CD4-positive, alpha-beta T cell treated with Interleukin-1 beta for 1 hour (primary cell): ENCODE results near the gene RHOA.
A peak's percentile ranks its signal among the peaks of the same experiment; 100 is the strongest.
"Not testable (repeated sequence)": the region's sequence is repeated elsewhere in the genome, so short reads cannot be mapped to it uniquely, and the experiment has no call there.

Experiments used
- DNase-seq, 2 donors: peaks; one replicate each; pipeline ENCODE4 v3.0.0-alpha.2; 2020 to 2022

RHOA gene

DNA sequence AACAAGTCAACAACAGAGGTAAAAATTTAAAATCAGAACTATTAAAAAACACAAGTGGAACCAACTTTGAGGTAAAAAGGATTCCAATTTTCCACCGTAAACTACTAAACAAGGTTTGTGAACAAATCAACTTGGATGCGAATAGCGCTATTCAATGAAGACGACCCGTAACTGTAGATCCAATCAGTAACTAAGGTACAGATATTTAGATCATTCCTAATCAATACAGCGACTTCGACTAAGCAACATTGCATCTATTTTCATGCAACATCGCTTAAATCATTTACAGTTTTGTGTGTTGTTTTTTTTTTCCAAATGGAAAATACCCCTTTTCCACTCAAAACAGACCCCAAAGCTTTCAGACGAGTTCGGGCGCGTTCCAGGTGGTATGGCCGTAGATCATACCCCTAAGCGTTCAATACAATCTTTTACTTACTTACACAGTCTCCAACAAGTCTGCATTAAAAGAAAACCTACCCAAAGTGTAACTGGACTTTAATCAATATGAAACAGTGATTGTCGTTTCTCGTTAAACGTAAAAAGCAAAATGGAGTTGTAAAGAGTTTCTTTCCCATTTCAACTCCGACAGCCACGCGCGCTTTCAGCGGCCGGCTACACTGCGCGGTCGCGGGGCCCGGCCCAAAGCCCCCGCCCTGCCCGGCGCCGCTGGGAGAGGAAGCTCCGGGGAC lies 786 bp downstream of the RHOA start:
- DNase-seq = no peak

DNA sequence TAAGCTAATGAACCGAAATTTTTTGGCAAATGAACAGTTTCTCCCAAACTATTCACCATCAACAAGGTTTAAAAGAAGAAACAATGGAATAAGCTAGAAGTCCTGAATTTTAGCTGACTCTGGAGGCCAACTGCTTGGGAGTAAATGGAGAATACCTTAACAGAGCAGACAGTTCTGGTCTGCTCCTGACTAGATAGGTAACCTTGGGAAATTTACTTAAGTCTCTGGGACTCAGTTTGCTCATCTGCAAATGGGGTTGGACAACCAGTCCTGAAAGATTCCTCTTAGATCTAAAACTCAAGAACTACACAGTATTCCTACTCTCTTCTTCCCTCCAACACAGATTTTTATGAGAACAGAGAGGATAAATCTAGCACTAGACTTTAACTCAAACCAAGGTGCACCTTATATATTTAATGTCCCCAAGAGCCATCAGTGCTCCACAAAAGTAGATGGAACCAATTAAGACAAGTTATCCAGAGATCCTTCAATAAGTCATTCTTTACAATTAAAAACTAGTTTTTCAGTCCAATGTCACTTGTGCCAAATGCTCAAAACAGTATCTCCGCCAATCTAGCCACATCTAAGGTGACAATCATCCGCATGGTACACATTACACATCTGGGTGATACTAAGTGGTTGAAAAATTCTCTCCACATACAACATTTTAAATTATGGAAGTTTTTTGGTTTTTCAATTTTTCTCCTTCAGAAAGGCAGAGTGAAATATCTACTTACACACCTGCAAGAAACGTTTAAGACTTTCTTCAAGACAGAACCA lies 1.5 kb downstream of the RHOA start:
- peak in 1 of 2 donors; percentile 42 for DNase-seq

DNA sequence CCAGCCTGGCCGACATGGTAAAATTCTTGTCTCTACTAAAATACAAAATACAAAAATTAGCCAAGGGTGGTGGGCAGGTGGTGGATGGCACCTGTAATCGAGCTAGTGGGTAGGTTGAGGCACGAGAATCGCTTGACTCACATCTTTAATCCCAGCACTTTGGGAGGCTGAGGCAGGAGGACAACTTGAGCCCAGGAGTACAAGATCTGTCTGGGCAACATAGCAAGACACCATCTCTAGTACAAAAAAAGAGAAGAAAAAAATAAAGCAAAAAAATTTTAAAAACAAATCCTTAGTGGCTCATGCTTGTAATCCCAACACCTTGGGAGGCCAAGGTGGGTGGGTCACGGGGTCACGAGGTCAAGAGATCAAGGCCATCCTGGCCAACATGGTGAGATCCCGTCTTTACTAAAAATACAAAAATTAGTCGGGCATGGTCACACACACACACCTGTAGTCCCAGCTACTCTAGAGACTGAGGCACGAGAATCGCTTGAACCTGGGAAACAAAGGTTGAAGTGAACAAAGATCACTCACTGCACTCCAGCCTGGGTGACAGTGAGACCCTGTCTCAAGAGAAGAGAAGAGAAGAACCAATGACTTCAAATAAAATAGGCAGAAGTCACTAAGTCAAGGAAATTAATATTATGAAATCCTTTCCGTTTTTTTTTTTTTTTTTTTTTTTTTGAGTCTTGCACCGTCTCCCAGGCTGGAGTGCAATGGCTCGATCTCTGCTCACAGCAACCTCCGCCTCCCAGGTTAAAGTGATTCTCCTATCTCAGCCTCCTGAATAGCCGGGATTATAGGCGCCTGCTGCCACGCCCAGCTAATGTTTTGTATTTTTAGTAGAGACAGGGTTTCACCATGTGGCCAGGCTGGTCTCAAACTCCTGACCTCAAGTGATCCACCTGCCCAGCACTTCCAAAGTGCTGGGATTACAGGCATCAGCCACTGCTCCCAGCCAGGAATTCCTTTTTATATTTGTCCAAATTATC lies 4.9 kb downstream of the RHOA start:
- DNase-seq = no peak

DNA sequence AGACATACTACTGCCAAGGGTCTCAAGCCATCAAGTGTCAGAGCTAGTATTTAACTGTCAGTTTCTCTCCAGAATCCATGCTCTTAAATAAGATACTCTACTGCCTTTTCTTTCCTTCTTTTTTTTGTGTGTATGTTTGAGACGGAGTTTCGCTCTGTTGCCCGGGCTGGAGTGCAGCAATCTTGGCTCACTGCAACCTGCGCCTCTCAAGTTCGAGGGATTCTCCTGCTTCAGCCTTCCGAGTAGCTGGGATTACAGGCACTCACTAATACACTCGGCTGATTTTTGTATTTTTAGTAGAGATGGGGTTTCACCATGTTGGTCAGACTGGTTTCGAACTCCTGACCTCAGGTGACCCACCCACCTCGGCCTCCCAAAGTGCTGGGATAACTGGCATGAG lies 6.2 kb downstream of the RHOA start:
- not testable (repeated sequence) for DNase-seq

DNA sequence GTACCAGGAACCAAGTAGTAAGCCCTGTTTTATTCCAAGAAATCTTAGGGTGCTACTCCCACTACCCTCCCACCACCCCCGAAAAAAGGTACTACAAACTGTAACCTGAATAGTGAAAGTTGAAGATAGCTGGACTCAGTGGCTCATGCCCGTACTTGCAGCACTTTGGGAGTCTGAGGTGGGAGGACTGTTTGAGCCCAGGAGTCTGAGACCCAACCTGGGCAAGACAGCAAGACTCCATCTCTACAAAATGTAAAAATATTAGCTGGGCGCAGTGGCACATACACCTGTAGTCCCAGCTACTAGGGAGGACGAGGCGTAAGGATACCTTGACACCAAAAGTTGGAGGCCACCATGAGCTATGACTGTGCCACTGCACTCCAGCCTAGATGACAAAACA lies 7.9 kb downstream of the RHOA start:
- no peak for DNase-seq

DNA sequence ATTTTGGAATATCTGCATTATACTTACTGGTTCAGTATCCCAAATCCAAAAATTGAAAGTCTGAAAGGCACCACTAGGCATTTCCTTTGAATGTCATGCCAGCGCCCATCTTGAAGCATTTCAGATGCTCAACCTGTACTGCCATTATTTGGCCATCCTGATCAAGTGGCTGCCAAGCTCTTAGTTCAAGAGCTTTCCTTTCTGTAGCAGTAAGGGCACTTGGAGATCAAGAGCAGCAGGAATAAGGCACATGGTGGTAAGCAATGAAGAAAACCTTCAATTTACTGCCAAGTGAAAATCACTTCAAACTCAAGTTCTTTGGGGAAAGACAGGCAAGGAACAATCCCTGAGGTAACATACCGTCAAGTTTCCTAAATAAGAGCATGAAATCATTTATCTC lies 10.0 kb downstream of the RHOA start:
- no peak for DNase-seq

DNA sequence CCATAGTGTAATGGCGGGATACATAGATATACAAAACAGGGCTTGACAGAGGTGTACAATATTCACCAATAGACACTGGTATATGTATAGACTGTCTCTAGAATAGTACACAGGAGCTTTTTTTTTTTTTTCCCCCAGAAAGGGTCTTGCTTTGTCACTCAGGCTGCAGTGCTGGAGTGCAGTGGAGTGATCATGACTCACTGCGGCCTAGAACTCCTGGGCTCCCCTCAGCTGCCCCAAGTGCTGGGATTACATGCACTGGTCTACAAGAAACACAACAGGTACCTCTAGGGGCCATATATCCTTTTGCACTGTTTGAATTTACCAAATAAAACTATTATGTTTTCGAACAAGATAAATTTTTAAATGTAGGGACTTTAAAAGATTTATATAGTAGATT lies 12.3 kb downstream of the RHOA start:
- DNase-seq = no peak

DNA sequence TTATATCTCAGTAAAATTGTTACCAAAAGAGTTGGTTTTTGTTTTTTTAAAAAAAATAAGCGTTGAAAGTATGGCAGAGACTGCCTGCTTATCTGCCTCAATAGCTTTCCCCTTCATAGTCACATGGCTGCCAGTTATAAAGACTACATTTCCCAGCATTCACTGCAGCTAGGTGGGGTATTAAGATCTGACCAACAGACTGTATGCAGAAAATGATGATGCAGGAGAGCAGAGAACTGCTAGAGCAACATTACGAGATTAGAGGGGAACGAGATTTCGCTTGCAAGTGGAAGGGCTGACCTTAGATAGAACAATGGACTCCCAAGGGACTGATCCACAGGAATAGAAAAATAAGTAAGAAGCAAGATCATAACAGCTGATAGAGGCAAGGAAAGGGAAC lies 14.3 kb downstream of the RHOA start:
- DNase-seq = peak in 1 of 2 donors; percentile 32

DNA sequence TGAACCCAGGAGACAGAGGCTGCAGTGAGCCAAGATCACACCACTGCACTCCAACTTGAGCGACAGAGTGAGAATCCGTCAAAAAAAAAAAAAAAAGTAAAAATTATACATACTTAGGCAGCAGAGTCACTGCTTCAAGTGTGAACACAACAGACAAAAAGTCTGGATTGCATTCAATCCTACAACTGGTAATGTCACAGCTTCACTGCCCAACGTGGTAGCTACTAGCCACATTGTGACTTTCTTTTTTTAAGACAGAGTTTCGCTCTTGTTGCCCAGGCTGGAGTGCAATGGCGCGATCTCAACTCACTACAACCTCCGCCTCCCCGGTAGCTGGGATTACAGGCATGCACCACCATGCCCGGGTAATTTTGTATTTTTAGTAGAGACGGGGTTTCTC lies 20.5 kb downstream of the RHOA start:
- not testable (repeated sequence) for DNase-seq

DNA sequence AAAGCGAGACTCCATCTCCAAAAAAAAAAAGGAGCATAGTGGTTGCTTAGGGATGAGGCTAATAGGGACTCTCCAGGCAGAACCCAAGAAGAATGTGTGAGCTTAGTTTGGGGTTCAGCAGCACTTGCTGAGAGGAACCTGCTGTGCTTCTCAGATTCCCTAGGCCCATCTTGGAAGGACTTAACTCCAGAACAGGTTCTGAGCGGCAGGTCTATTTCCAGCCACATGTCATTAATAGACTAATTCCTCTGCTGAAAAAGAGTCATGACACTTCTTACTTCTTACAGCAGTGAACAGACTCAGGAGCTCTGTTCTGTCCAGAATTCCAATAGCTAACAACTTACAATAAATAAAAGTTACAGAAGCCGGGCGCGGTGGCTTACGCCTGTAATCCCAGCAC lies 22.5 kb downstream of the RHOA start:
- no peak for DNase-seq

DNA sequence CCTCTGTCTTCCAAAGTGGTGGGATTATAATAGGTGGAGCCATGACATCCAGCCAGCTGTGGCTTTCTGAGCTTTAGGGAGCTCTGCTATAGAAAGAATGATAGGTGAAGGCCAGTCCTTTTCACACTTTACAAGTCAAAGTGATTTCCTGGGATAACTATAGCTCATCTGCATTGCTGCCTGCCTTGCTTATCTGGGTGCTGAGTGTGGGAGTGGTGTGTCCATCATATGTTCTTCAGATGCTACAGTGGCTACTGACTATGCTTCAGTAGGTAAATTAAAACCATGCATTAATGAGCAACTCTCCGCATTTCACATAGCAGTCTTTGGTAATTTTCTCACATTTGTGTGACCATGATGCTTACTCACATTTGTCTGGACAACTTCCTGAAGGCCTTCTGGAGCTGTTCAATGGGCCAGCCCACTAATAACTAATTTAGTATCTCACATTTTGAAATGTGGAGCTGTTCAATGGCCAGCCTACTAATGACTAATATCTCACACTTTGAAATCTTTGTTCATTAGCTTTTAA lies 23.4 kb downstream of the RHOA start:
- no peak for DNase-seq

DNA sequence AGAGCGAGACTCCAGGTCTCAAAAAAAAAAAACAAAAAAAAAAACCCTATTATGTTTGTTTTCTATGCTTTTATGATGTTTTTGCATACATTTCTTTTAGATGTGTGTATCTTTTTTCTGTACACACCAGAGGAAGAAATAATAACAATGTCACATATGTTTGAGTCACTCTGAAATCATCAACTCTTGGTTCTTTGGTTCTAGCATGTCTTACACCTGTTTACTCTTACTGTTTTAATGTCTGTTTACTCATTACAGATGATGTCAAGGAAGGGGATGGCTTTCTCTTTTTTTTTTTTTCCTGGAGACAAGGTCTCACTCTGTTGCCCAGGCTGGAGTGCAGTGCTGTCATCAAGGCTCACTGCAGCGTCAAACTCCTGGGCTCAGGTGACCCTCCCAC lies 24.1 kb downstream of the RHOA start:
- DNase-seq = no peak

DNA sequence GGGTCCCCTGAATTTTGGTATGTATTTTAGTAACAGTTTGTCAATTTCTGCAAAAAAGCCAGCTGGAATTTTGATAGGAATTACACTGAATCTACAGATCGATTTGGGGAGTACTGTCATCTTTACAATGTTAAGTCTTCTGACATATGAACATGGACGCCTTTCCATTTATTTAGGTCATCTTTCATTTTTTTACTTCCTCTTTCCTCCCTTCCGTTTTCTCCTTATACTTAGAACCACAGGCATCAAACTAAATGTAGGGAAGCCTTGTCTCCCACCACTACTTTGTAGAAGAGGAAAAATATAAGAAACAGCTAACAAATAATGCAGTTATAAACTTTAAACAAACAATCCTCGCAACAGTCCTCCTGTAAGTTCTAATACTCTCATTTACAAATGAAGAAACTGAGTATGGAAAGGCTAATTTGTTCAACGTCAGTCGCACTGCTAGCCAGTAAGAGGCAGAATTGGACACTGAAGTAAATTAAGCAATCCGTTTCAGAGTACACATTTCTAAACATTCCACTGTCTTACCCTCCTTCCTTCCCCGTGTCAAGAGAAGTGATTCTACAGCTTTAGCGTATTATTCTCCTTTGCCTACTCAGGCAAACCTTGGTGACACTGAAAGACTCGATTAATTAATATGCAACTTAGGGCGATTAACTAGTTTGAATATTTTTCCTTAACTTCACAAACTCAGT lies 25.6 kb downstream of the RHOA start:
- DNase-seq = no peak

DNA sequence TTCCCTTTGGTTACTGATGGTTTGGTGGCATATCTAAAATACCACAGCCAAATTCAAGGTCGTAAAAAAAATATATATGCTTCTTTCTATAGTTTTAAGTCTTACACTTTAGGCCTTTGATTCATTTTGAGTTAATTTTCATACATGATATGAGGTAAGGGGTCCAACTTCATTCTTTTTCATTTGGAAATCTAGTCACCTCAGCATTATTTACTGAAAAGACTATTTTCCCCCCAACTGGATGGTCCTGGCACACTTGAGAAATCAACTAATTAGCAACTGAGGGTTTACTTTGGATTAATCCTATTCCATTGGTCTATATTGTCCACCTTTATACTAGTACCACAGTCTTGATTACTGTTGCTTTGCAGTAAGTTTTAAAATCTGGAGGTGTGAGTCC lies 26.2 kb downstream of the RHOA start:
- no peak for DNase-seq

DNA sequence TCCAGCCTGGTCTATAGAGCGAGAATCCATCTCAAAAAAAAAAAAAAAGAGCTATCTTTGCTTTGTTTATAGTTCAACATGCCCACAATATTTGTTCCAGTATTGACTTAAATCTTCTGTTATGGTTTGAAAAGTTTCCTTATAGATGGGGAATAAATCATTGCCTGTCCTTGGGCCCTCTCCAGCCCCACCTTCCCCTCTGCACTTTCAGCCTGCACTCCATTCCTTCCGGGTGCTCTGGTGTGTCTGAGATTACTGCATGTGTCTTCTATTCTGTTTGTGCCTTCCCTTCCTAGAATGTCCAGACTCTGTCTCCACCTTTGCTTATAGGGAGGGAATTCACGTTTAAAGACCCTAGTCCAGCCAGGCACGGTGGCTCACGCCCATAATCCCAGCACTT lies 28.4 kb downstream of the RHOA start:
- DNase-seq = no peak

DNA sequence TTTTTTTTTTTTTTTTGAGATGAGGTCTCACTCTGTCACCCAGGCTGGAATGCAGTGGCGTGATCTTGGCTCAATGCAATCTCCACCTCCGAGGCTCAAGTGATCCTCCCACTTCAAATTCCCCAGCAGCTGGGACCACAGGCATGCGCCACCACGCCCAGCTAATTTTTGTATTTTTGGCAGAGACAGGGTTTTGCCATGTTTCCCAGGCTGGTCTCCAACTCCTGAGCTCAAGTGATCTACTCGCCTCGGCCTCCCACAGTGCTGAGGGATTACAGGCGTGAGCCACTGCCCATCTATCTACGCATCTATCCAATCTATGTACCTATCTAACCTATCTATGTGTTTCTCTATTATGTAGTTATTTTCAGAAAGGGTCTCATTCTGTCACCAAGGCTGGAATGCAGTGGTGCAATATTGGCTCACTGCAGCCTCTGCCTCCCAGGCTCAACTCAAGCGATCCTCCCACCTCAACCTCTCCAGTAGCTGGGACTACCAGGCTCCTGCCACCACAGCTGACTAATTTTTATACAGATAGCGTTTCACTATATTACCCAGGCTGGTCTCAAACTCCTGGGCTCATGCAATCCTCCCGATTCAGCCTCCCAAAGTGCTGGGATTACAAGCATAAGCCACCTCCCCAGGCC lies 33.4 kb downstream of the RHOA start:
- no peak for DNase-seq

DNA sequence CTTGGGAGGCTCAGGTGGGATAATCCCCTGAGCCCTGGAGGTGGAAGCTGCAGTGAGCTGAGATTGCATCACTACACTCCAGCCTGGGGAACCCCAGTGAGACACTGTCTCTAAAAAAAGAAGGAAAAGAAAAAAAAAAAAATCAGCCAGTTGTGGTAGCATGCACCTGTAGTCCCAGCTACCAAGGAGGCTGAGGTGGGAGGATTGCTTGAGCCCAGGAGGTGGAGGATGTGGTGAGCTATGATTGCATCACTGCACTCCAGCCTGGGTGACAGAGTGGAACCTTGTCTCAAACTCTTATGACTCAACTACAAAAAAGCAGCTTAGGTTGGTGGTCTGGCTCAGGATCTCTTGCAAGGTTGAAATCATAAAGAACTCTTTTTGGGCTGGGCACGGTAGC lies 34.3 kb downstream of the RHOA start:
- peak; percentile 26 to 53 for DNase-seq

DNA sequence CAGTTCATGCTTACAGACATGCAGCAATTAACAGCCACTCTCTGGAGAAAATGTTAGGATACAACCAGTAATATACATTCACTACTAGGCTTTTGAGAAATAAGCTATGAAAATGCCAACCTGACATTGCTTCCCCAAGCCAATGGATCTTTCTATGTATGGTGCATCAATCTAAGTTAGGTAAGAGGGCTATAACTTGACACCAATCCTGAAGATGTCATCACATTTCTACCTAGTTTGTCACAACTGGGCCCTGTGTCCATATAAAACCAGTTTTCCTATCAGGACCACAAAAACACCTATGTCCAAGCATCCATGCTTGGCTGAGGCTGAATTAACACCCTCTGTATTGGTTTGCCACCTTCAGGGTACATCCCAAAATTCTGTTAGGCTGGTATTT lies 39.8 kb downstream of the RHOA start:
- DNase-seq = no peak

DNA sequence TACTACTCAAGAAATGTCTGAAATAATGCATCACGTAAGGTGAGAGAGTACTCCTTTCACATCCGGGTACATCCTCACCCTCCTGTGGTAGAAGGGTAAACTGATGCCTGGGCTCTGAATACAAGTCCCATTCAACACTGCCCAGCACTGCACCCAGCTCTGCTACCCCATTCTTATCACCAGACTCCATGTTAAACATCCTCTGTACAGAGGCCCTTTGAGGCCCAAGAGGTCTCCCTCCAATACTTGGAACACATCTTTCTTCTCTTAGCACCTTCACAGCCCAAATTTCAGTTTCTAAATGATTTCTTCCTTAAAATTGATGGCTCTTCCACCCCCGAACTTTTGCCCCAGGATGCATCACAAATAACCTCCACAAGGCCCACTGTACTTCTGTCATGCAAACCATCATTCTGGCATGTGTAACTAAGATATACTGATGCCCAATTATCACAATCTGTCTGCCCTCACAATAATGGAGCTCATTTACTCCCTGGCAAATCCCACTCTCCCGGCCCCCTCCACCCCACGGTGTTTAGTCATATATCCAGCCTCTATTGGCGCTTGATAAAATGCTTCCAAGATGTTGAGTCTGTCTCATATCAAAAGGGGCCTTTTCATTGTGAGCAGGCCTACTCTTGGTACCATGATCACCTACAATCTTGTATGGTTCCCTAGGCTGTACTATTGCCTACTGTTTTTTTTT lies 41.0 kb downstream of the RHOA start:
- DNase-seq = no peak

DNA sequence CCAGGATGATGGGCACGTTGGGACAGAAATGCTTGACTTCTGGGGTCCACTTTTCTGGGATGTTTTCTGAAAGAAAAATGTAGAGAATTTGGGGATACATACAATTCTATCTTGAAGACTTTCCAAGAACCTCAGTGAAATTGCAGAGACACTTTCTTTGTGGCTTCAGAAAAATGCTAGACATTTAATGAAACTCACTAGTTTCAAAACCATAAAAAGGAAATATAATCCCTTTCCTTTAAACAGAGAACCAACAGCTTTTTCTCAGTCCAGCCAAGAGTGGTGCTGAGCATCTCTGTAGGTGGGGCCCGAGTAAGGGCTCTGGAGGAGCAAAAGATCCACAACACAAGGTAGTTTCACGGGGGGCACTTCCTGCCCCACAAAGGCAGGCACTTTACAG lies 49.2 kb downstream of the RHOA start:
- DNase-seq = no peak

DNA sequence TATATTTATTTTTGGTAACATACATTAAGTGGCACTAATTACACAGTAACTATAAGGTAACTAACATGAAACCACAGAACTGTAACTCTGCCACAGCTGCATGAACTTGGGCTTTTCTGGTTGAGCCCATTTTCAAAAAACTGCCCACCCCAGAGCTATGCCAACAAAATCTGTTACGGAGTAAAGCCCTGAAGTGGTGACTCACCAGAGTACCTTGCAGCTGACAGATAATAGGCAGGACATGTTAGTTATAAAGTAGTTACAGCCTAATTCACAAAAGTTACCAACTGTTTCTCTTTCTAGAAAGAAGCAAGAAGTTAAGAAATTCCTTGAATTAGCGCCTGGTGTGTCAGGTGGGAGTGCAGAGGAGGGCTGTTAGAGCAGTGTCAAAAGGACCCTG lies 52.2 kb downstream of the RHOA start:
- no peak for DNase-seq

DNA sequence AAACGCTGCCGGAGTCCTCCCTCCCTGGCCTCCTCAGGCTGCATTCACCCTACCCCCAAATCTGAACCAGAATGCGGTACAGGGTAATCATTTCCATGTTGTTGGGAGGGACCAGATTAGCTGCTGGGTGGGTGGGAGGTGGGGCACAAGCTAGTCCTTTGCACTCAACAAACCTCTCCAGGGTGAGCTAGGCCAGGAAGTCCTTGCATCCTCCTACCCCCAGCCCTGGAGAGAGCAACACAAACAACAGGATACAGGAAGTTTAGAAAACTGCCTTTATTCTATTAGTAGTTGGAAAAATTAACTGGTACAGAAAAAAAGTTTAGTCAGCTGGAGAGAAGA lies 52.9 kb downstream of the RHOA start:
- no peak for DNase-seq
